ENCODE measurements around the gene SLC17A5.
"Not testable (repeated sequence)": the region's sequence is repeated elsewhere in the genome, so short reads cannot be mapped to it uniquely, and the experiment has no call there.

The SLC17A5 gene

DNA sequence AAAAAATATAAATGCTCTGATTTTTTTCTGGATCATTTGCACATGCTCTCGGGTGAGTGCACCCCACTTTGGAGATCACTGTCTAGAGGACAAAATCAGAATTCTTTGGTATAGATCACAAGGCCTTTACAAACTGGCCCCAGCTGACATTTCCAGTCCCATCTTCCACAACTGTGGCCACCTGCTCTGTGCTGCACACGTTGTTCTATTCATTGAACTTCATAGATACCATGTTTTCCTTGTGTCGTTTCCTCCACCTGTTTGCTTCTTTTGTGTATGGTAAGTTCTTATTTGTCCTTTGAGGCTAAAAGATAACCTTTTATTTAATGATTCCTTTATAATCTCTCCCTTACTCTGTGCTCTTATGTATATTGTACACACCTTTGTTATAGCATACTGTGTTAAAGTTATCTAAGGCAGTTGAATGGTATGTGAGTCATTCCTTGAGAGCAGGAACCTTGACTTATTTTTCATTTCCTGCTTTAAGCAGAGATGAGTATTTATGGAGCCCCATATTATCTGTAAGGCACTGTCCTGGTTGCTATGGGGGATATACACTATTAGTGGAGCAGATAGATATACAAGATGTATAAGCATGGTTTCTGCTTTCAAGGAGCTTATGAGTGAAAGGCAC lies 12.0 kb upstream of the SLC17A5 start:
- no peak for DNase-seq

DNA sequence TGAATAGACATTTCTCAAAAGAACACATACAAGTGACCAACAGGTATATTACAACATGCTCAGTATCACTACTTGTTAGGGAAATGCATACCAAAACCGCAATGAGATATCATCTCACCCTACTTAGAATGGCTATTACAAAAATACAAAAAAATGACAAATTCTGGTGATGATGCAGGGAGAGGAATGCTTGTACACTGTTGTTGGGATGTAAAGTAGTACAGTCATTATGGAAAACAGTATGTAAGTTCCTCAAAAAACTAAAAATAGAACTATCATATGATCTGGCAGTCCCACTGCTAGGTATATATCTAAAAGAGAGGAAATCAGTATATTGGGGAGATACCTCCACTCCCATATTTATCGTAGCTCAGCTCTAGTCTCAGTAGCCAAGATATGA lies 10.9 kb upstream of the SLC17A5 start:
- DNase-seq, result no peak

- DNase-seq, result no peak
Observed at GRCh38 chr6:73657201-73657600, 3.4 kb upstream of the SLC17A5 start.

GRCh38 chr6:73656531-73657145 lies 2.8 kb upstream of the SLC17A5 start:
- DNase-seq, result no peak

DNA sequence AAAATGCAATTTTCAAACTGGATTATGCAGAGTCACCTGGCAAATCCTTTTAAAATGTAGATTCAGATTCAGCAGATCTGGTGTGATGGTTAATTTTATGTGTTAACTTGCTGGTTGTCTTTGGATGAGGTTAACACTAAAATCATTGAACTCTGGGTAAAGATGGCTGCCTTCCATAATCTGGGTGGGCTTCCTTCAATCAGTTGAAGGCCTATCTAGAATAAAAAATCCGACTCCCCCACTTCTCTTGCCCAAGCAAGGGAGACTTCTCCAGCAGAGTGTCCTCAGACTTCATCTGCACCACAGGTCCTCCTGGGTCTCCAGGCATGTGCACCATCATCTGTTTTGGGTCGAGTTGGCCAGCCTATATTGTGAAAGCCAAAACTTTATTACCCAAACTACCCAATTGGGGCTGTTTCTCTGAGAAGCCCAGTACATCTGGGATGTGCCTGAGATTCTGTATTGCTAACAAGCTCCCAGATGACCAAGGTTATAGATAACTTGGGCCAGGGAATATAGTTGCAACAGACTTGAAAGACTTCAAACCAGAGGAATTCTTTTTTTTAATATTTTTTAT lies 1.6 kb upstream of the SLC17A5 start:
- no peak for DNase-seq

- DNase-seq, result peak; percentile 42 to 48
Observed at GRCh38 chr6:73652637-73653570, 888 bp downstream of the SLC17A5 start.

- no peak for DNase-seq
Observed at GRCh38 chr6:73649783-73650182, 4.0 kb downstream of the SLC17A5 start.

GRCh38 chr6:73648166-73648565 lies 5.6 kb downstream of the SLC17A5 start:
- DNase-seq, result no peak

- no peak for DNase-seq
Observed at GRCh38 chr6:73644941-73645591, 8.7 kb downstream of the SLC17A5 start.

- DNase-seq, result no peak
Observed at GRCh38 chr6:73644030-73644429, 9.8 kb downstream of the SLC17A5 start.

- no peak for DNase-seq
Observed at GRCh38 chr6:73642530-73642929, 11.3 kb downstream of the SLC17A5 start.

- no peak for DNase-seq
Observed at GRCh38 chr6:73640179-73640750, 13.5 kb downstream of the SLC17A5 start.

- no peak for DNase-seq
Observed at GRCh38 chr6:73639040-73639439, 14.8 kb downstream of the SLC17A5 start.

GRCh38 chr6:73637404-73637803 lies 16.4 kb downstream of the SLC17A5 start:
- no peak for DNase-seq

GRCh38 chr6:73636048-73636447 lies 17.7 kb downstream of the SLC17A5 start:
- no peak for DNase-seq

GRCh38 chr6:73632346-73632745 lies 21.4 kb downstream of the SLC17A5 start:
- no peak for DNase-seq

GRCh38 chr6:73631849-73632248 lies 21.9 kb downstream of the SLC17A5 start:
- no peak for DNase-seq

GRCh38 chr6:73630401-73630800 lies 23.4 kb downstream of the SLC17A5 start:
- no peak for DNase-seq

DNA sequence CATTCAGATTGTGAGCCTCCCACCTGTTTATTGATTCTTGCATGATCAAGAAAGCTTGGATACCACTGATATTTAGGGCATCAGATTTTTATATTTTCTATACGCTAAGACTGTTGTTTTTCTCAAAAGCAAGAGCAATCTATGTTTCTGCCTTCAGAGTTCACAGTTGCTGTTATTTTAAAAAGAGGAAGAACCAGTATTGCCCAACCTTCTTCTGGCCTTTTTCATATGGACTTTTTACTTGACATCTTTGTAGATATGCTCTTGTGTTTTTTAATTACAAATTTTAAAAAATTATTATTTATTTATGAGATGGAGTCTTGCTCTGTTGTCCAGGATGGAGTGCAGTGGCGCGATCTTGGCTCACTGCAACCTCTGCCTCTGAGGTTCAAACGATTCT lies 28.9 kb downstream of the SLC17A5 start:
- no peak for DNase-seq

GRCh38 chr6:73623480-73623879 lies 30.3 kb downstream of the SLC17A5 start:
- not testable (repeated sequence) for DNase-seq

- DNase-seq, result not testable (repeated sequence)
Observed at GRCh38 chr6:73618082-73618481, 35.7 kb downstream of the SLC17A5 start.

GRCh38 chr6:73614802-73615201 lies 39.0 kb downstream of the SLC17A5 start:
- DNase-seq, result no peak
